Coronary artery (tissue), 2 donors: ENCODE data around the gene LRRN4CL.
"Not testable (repeated sequence)": the region's sequence is repeated elsewhere in the genome, so short reads cannot be mapped to it uniquely, and the experiment has no call there.

ENCODE experiments used
- DNase-seq: peaks from one replicate; pipeline ENCODE4 v3.0.0-alpha.2; 2017; ENCODE audit warnings: low spot score
- H3K27ac ChIP-seq, 2 donors: fragments of 200-600 bp; sonication (generic); one replicate each; pipeline ENCODE4 v1.5.1; 2016 to 2019
- H3K4me3 ChIP-seq: fragments of 200-600 bp; sonication (generic); 2 replicates; pipeline ENCODE4 v1.5.1; 2016; ENCODE audit warnings: mild to moderate bottlenecking, moderate library complexity
- TF ChIP-seq, protein P1 (sequence below): fragments of 200-600 bp; sonication (generic); IDR thresholded peaks from one replicate; pipeline ENCODE4 v1.5.1; 2019; ENCODE audit warnings: antibody characterized with exemption

LRRN4CL gene

DNA sequence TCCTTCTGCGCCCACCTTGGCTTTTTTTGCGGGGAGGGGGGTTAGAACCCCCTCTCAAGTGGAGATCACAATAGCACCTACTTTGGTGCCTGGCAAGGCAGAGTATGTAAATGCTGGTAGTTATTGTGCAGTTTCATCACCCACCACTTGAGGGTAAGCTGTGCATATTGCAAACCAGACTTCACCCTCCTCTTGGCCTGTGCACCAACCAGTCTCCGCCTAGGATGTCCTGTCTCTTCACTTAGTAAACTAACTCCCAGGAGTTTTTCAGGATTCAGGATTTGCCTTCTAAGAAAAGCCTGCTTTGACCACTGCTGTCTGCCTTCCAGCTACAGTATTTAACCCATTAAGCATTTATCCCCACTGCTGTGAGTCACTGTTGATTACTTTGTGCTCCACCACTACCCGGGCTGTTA lies 8.5 kb downstream of the LRRN4CL start:
- Histone ChIP-seq H3K27ac (peak overlapping the region in 1 of 2 donors; percentile 30), H3K4me3 (no peak overlapping the region)
- TF ChIP-seq, protein P1, sequence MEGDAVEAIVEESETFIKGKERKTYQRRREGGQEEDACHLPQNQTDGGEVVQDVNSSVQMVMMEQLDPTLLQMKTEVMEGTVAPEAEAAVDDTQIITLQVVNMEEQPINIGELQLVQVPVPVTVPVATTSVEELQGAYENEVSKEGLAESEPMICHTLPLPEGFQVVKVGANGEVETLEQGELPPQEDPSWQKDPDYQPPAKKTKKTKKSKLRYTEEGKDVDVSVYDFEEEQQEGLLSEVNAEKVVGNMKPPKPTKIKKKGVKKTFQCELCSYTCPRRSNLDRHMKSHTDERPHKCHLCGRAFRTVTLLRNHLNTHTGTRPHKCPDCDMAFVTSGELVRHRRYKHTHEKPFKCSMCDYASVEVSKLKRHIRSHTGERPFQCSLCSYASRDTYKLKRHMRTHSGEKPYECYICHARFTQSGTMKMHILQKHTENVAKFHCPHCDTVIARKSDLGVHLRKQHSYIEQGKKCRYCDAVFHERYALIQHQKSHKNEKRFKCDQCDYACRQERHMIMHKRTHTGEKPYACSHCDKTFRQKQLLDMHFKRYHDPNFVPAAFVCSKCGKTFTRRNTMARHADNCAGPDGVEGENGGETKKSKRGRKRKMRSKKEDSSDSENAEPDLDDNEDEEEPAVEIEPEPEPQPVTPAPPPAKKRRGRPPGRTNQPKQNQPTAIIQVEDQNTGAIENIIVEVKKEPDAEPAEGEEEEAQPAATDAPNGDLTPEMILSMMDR: no peak
- DNase-seq: no peak

DNA sequence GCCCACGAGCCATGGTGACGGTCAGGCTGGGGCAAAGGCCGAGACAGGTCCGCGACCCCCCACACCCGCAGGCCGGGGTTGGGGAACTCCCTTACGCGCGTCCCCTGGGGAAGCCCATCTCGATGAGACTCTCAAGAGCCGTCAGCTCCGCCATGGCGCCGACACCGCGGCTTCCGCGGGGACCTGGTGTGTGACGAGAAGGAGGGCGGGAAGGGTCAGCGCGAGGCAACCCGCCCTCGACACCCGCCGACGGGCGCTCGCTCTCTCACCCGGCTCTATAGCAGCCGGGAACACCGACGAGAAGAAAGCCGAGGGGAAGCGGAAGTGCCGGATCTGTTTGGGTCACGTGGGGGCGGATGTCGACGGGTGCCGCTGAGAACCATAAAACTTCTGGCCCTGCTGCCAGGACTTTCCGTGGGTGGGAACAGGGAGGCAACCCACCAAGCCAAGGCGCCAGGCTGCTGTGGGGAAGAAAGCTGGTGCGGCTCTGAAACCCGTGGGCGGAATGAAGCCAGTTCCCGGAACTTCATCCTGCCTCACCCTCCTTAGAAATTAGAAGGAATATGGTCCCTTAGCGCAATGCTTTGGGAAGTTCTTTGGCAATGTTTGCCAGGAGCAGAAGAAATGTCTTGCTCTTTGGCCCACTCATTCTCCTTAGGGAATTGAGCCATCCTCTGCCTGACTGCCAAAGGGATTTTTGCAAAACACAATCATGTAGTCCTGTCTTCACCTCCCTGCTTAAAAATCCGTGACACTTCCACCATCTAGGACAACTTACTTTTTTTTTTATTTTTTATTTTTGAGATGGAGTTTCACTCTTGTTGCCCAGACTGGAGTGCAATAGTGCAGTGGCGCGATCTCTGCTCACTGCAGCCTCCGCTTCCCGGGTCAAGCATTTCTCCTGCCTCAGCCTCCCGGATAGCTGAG lies 10.3 kb downstream of the LRRN4CL start, which contains the start of gene UBXN1:
TSS of gene UBXN1 (minus strand) at position 304 of the 927 bp plus-strand sequence. CDS start at position 154, 150 bp downstream.
- H3K27ac ChIP-seq: peak within 1 kb of the TSS; percentile 84 to 89
- peak within 1 kb of the TSS; percentile 87 for H3K4me3 ChIP-seq
- TF ChIP-seq, protein P1: no peak
- peak; percentile 95 for DNase-seq

DNA sequence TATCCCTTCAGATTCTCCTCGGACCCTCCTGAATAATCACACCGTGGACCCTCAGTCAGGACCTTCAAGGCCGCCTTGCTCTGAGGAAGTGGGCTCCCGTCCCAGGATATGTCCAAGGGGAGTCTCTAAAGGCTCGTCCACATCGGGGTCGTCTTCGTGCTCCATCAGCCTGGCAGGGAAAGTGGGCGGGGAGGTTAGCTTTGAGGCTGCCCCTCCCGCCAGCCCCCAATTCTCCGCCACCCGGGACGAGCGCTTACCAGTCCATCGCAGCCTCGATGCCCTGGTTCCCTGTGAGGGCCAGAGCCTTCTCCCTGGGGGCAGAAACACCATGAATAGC lies 10.9 kb downstream of the LRRN4CL start:
- TF ChIP-seq, protein P1: no peak
- H3K27ac ChIP-seq: peak overlapping the region; percentile 84 to 89
- no peak for DNase-seq
- peak overlapping the region; percentile 87 for H3K4me3 ChIP-seq

DNA sequence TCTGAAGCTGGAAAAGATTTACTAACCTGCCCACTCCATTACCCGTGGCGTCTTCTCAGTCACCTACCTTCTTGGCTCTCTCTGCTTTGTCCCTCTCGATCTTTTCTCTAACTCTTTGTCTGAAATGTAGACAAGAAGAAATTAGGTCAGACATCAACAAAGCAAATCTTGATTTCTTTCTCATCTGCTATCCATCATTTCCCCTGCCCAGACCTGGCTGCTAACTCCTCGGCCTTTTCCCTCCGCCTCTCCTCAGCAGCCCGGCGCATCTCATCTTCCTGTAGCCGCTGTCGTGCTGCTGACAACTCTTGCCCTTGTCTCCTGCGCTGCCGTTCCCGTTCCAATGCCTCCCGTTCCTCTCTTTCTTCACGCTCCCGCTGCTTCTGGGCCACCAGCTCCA lies 11.6 kb downstream of the LRRN4CL start:
- DNase-seq: no peak
- Histone ChIP-seq H3K27ac (no peak overlapping the region), H3K4me3 (peak overlapping the region; percentile 87)
- TF ChIP-seq, protein P1: no peak

DNA sequence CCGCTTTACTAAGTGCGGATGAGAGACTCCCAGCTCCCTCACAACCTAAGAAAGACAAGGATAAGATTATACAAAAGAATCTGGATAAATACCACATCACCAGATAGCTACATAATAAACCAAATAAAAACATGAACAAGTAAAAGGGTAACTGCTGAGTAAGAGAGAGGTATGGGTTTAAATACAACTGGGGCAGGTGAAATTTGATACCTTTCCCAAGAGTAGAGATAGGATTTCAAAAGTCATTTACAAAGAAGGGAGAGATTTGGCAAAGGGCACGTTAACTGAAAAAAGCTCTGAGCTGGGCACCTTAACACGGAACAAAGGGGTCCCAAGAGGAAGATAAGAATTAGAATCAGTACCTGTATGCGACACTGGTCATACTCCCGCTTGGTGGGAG lies 12.2 kb downstream of the LRRN4CL start:
- Histone ChIP-seq H3K4me3 (no peak overlapping the region), H3K27ac (no peak overlapping the region)
- DNase-seq: no peak
- TF ChIP-seq, protein P1: no peak

DNA sequence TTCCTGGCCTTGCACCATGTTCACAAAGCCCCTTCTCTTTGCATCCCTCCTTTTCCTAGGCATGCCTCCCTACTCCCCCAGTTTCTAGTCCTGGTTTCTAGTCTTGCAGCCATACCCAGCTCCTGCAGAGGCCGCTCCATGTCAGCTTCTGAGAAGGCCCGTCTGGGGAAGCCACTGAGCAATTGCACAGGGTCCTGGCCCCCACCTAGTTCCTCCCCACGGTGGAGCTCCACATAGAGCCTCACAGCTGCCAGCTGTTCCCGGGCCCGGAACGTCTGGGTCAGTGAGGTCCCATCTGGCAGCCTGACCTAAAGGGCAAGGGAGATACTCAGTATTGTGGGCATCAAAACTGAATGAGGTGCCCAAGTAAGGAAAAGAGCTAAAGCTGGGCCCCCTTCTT lies 12.6 kb downstream of the LRRN4CL start:
- H3K27ac ChIP-seq: no peak overlapping the region
- TF ChIP-seq, protein P1: no peak
- H3K4me3 ChIP-seq: no peak overlapping the region
- DNase-seq: no peak

DNA sequence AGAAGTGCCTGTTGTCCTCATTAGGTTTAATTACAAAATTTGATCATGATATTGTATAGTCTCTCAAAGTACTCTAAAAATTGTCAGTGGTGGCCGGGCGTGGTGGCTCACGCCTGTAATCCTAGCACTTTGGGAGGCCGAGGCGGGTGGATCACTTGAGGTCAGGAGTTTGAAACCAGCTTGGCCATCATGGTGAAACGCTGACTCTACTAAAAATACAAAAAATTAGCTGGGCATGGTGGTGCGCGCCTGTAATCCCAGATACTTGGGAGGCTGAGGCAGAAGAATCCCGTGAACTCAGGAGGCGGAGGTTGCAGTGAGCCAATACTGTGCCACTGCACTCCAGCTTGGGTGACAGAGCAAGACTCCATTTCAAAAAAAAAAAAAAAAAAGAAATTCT lies 13.9 kb downstream of the LRRN4CL start:
- DNase-seq, H3K4me3 ChIP-seq, H3K27ac ChIP-seq: not testable (repeated sequence)
